Neutrophil (primary cell): Measurements from ENCODE around the gene LRRIQ3.

Experiments used
- H3K27ac ChIP-seq: fragments of 200-600 bp; sonication (generic); 2 replicates; pipeline ENCODE4 v1.5.1; 2016; ENCODE audit warnings: mild to moderate bottlenecking, moderate library complexity
- H3K27me3 ChIP-seq: fragments of 200-600 bp; sonication (generic); 2 replicates; pipeline ENCODE4 v1.6.0; 2016; ENCODE audit warnings: mild to moderate bottlenecking
- H3K36me3 ChIP-seq: fragments of 200-600 bp; sonication (generic); 2 replicates; pipeline ENCODE4 v1.5.1; 2017
- H3K4me1 ChIP-seq, 2 experiments: fragments of 200-600 bp in 1 of 2; sonication (generic) in 1 of 2; 1 replicate in 1 of 2; 2 replicates in 1 of 2; pipeline versions ENCODE4 v1.5.1 to v1.6.1; 2013 to 2016; ENCODE audit warnings: low read depth in 1 of 2, low read length in 1 of 2, mild to moderate bottlenecking in 1 of 2, moderate library complexity in 1 of 2; ENCODE audit not compliant: control insufficient read depth in 1 of 2, insufficient read depth in 1 of 2
- H3K4me3 ChIP-seq, 2 experiments: fragments of 200-600 bp in 1 of 2; sonication (generic) in 1 of 2; 1 replicate in 1 of 2; 2 replicates in 1 of 2; pipeline ENCODE4 v1.5.1; 2013 to 2016; ENCODE audit warnings: low read depth in 1 of 2, low read length in 1 of 2, mild to moderate bottlenecking in 1 of 2, moderate library complexity in 1 of 2
- H3K9me3 ChIP-seq: fragments of 200-600 bp; sonication (generic); 2 replicates; pipeline ENCODE4 v1.5.1; 2016
- TF ChIP-seq, protein P1 (sequence below): fragments of 200-600 bp; sonication (generic); IDR thresholded peaks from 2 replicates; pipeline ENCODE4 v1.5.1; 2016; ENCODE audit warnings: antibody characterized with exemption

The LRRIQ3 gene

DNA sequence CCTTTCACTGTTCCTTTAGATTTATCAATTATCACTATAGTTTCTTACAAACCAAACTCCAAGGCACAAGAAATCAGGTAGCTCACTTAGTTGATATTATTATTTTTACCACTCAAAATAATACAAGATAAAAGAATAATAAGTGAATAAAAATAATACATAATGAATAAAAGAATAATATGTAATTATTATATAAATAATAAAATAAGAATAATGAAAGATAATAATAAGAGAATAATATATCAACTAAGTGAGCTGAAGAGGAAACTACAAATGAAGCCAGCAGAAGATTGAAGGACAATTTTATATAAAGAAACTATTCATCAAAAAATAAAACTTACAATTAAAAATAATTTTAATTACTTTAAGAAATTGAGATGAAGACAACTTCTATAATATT lies 90.6 kb downstream of the LRRIQ3 start:
- Histone ChIP-seq H3K9me3 (no peaks in the 10 kb centered on the region), H3K27me3 (no peaks in the 10 kb centered on the region), H3K4me1 (no peaks in the 10 kb centered on the region), H3K36me3 (no peaks in the 10 kb centered on the region), H3K27ac (no peak overlapping the region), H3K4me3 (no peak overlapping the region)
- TF ChIP-seq, protein P1, sequence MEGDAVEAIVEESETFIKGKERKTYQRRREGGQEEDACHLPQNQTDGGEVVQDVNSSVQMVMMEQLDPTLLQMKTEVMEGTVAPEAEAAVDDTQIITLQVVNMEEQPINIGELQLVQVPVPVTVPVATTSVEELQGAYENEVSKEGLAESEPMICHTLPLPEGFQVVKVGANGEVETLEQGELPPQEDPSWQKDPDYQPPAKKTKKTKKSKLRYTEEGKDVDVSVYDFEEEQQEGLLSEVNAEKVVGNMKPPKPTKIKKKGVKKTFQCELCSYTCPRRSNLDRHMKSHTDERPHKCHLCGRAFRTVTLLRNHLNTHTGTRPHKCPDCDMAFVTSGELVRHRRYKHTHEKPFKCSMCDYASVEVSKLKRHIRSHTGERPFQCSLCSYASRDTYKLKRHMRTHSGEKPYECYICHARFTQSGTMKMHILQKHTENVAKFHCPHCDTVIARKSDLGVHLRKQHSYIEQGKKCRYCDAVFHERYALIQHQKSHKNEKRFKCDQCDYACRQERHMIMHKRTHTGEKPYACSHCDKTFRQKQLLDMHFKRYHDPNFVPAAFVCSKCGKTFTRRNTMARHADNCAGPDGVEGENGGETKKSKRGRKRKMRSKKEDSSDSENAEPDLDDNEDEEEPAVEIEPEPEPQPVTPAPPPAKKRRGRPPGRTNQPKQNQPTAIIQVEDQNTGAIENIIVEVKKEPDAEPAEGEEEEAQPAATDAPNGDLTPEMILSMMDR, result no peak

DNA sequence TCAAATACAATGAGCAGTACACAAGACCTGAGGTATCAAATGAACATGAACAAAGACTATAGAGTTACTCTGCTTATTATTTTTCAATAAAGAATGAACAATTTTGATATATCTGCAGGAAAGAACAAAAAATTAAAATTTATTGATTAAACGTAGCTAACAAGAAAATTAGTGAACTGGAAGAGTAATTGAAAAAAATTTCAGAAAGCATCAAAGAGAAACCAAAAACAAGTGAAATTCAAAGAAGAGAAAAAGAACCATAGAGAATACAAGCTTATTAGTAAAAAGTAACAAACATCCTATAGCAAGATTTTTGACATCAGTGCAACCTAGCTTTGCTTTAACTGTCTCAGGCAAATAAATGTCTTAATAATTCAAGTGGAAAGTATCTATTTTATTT lies 106.6 kb downstream of the LRRIQ3 start:
- TF ChIP-seq, protein P1, result no peak
- H3K27ac ChIP-seq, result no peak overlapping the region
- H3K4me1 ChIP-seq, result no peaks in the 10 kb centered on the region
- no peak overlapping the region for H3K4me3 ChIP-seq
- H3K27me3 ChIP-seq, result no peaks in the 10 kb centered on the region
- no peaks in the 10 kb centered on the region for H3K36me3 ChIP-seq
- no peaks in the 10 kb centered on the region for H3K9me3 ChIP-seq

DNA sequence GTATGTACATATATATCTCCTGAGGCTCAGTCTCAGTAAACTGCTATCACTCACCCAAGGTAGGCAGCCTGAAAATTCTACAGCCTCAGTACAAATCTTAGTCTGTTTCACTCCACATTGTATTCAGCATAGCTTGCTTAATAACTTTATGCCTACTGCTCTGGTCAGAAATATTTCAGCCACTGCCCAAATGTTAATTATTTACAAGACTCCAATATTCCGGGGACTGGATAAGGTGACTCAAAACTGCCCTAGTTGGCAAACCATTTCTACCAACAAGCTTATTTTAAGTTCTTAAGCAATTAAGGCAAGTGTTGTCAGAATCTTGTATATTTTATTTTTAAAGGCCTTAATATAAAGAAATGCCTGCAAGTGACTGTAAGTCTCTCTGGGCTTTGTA lies 114.8 kb downstream of the LRRIQ3 start:
- Histone ChIP-seq H3K9me3 (no peaks in the 10 kb centered on the region), H3K36me3 (no peaks in the 10 kb centered on the region), H3K4me3 (no peak overlapping the region), H3K4me1 (no peaks in the 10 kb centered on the region), H3K27ac (no peak overlapping the region), H3K27me3 (no peaks in the 10 kb centered on the region)
- TF ChIP-seq, protein P1, result no peak

DNA sequence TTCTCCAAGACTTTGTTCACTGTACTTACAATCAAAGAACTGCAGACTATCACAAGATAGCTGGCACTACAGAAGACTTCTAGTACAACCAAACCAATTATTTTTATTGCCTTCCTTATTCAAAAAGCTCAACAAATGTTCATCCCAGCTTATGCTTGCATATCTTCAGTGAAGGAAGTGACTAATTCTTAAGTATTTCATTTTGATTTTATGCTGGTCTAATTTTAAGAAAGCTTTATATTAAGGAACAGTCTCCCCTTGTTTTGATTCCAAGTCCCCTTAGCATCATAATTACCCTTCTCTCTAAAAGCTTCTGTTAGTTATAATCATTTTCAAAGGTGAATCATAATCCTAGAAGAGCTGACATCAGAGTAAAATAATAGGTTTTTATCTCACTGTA lies 132.9 kb downstream of the LRRIQ3 start:
- H3K27me3 ChIP-seq, result no peaks in the 10 kb centered on the region
- H3K27ac ChIP-seq, result no peak overlapping the region
- no peaks in the 10 kb centered on the region for H3K9me3 ChIP-seq
- H3K36me3 ChIP-seq, result no peaks in the 10 kb centered on the region
- TF ChIP-seq, protein P1, result no peak
- H3K4me3 ChIP-seq, result no peak overlapping the region
- no peaks in the 10 kb centered on the region for H3K4me1 ChIP-seq

DNA sequence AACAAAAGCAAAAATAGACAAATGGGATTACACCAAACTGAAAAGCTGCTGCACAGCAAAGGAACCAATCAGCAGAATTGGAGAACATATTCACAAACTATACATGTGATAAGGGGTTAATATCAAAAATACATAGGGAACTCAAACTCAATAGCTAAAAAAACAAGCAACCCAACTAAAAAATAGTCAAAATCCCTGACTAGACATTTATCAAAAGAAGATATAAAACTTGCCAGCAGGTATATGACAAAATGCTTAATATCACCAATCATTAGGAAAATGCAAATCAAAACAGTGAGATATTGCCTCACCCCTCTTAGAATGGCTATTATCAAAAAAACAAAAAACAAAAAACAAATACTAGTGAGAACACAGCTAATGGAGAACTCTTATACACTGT lies 140.3 kb downstream of the LRRIQ3 start:
- Histone ChIP-seq H3K27me3 (no peaks in the 10 kb centered on the region), H3K4me1 (no peaks in the 10 kb centered on the region), H3K36me3 (no peaks in the 10 kb centered on the region), H3K4me3 (no peak overlapping the region), H3K9me3 (no peaks in the 10 kb centered on the region), H3K27ac (no peak overlapping the region)
- TF ChIP-seq, protein P1, result no peak

DNA sequence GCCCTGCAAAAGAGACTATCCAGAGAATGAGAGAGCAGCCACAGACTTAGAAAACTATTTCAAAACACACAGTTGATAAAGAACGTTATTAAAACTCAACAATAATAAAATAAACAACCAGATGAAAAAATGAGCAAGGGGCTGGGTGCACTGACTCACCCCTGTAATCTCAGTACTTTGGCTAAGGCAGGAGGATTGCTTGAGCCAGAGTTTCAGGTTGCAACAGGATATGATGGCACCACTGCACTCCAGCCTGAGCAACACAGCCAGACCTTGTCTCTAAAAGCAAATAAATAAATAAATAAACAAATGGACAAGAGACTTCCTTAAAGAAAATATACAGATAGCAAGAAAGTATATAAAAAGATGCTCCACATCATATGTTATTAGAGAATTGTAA lies 144.6 kb downstream of the LRRIQ3 start:
- no peak overlapping the region for H3K4me3 ChIP-seq

More for the DNA sequence above, 144.6 kb downstream of the LRRIQ3 start:
- H3K9me3 ChIP-seq, result no peaks in the 10 kb centered on the region
- H3K27ac ChIP-seq, result no peak overlapping the region
- no peaks in the 10 kb centered on the region for H3K36me3 ChIP-seq
- no peaks in the 10 kb centered on the region for H3K27me3 ChIP-seq
- TF ChIP-seq, protein P1, result no peak
- no peaks in the 10 kb centered on the region for H3K4me1 ChIP-seq
